ENCODE data around the gene FXR2.
"Not testable (repeated sequence)": the region's sequence is repeated elsewhere in the genome, so short reads cannot be mapped to it uniquely, and the experiment has no call there.

FXR2 gene

DNA sequence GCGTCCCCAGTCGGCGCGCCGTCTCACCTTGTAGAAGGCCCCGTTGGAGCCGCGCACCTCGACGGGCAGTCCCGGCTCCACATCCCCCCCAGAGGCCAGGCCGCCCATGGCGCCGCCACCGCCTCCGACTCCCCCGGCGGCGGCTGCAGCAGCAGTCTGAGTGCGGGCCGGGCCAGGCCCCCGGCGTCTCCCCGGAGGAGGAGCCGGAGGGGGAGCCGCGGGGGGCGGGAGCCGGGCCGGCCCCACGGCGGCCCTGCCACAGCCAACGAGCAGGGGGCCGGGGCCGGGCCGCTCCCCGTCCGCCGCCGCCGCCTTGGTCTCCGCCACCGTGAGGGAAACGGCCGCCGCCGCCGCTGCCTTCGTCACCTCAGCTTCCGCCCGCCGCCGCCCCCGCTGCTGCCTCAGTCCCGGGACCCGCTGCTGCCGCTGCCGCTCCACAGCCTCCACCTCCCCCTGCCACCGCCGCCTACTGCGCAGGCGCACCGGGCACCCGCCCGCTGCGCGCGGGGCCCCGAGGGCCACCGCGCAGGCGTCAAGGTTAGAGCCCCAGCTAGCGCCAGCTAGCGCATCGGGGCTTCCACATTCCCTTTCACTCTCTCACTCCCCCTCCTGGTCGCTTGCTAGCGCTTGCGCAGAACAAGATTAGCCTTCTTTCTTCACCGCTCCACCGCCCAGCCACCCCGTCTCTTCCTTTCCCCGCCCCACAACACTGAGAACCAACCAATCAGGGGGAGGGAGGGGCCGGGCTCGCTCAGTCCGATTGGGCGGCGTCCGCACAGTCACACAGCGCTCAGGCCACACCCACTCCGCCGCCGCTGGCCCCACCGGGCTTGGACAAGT lies at the start of gene FXR2:
Gene FXR2 (minus strand): TSS at position 473 of the 840 bp plus-strand sequence. CDS start 365 bp downstream, at position 108.
- DNase-seq = peak; percentile 89

DNA sequence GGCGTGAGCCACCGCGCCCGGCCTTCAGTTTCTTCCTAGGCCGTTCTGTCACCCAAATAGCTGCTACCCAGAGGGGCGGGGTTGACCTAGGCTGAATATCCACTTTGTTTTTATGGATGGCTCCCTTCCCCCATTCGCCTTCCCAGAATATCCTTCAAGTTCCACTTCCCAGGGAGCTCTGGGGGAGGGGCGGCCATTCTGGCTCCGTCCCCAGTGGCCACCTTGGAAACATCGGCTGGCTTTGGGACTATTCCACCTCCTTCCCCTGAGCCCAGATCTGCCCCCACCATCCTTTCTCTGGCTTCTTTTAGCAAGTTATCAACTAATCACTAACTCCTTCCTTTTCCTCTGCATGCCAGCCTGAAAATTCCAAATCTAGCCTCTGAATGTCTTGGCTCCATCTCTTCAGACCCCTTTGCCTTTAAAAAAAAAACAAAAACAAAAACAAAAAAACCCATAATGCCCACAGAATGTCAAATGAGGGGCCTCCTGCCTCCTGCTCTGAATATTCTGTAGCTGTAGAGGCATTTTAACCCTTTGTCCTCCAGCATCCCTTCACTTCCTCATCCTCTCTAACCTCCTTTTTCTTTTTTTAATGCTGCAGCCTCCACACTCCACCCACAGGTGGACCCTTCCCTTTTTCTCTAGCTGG lies 42.4 kb upstream of the FXR2 start:
- DNase-seq = no peak

DNA sequence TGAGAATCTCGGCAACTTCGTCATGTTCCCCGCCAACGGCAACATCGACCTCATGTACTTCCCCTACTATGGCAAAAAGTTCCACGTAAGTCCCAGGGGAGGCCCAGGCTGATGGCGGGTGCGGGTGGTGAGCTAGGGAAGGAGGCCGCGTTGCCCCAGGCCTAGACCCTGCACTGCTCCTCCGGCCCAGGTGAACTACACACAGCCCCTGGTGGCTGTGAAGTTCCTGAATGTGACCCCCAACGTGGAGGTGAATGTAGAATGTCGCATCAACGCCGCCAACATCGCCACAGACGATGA lies 40.8 kb upstream of the FXR2 start:
- DNase-seq = no peak

DNA sequence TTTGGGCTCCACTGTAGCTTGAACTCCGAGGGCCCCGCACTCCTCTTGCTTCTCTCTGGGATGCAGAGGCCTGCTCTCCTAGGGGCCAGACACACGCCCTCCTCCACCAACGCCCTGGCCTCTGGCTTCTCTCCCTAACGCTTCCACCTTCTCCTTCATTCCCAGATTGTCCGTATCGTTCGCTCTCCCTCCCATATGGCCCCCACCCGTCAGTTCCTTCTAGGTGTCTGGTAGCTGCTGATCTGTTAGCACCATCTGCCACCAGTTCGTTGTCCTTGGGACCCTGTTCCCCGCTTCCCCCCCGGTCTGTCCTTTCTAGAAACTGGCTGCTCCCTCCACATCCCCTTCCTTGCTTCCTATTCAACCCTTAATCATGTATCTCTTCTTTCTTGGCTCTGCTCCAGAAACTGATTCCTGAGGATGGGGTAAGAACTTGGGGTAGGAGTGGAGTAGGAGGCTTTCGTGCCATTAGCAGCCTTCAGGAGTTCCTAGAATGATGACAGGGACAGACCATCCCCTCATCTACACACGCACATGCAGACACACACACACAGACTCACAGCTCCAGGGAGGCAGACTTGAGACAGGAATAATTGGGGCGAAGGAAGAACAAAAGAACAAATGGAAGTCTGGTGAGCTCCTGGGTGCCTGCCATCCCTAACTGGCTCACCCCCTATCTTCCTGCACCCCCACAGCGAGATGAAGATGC lies 40.3 kb upstream of the FXR2 start:
- no peak for DNase-seq

DNA sequence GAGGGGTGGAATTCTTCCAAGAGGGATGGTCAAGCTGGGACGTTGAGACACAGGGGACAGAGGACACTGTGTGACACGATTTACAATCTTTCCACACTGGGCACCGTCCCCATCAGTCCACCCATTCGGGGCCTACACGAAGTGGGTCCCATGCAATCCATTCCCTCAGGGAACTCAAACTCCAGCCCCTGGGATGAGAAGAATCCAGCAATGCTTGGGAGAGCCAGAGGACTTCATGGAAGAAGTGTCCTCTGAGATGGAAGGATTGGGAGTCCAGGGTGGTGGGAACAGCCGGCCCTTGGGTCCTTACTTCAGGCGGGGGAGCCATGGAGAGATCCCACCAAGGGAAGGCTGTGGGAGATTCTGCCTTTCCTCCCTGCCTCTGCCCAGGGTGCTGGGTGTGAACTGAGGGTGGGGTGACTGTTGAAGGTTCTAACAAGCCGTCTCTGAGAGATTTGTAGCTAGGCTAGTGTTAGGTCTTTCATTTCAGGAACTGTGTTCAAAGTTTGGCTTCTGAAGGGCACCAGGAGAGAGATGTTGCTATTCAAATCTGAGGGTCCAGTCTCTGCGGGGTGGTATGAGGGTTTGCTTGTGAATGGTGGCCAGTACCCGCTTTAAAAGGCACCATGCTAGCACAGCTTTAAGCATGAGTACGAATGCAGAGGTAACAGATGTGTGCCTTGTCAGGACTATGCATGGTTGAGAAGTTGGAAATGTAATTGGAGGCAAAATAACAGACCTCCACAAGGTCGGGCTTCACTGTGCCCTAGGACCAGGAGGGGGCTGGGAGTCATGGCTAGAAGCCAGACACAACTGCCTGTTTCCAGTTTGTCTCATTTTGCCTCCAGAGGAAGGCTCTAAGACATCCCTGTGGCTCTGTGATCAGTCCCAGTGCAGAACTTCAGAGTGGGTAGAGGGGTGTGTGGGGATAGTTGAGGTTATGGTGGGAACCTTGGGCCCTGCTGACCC lies 38.0 kb upstream of the FXR2 start:
- DNase-seq = no peak

DNA sequence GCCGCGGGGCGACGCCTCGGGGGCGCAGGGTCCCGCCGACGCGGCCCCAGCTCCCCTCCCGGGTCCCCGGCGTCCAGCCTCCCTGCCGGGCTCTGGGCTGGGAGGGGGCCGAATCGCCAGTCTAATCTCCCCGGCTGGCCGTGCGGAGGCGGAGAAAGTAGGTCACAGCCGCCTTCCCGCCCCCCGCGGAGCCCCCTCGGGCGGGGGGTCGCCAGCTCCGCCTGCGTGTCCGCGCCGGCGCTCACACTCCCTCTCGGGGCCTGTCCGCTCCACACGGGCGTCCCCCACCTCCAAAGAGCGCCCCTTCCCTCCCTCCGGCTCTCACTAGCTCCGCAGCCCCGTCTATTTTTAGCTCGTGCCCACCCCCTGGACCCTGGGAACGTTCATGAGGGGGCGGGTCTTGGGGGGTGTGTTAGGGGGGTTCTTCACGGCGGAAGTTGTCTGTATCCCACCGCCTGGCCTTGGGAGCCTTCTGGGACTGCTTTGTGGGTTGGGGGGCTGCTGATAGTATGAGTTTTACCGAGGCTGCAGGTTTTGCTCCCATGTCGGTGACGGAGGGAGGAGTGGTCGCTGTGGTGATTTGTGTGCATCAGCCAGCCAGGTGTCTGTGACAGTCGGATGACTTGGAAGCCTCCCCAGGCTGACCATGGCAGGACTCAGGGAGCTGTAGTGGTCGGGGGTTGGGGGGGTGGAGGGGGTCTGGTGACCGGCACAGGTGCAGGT lies 37.1 kb upstream of the FXR2 start:
- no peak for DNase-seq

DNA sequence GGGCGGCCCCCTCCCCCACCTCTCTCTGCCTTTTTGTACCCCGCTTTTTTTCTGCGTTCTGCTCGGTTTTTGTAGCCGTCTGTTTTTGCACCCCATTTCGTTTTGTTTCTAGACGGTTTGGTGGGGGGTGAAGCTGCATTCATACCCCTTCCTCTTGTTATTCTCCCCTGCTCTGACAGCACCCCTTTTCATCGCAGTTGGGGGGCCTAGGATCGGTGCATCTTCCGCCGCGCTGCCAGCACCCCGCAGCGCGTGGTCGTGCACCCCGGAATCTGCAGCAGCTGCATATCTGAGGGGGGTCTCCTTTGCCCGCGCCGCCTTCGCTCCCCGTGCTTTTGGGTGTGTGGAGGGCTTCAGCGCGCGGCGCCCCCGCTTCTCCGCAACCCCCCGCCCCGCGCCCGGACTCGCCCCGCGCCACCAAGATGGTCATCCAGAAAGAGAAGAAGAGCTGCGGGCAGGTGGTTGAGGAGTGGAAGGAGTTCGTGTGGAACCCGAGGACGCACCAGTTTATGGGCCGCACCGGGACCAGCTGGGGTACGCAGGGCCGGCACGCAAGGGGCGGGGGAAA lies 36.5 kb upstream of the FXR2 start:
- no peak for DNase-seq

DNA sequence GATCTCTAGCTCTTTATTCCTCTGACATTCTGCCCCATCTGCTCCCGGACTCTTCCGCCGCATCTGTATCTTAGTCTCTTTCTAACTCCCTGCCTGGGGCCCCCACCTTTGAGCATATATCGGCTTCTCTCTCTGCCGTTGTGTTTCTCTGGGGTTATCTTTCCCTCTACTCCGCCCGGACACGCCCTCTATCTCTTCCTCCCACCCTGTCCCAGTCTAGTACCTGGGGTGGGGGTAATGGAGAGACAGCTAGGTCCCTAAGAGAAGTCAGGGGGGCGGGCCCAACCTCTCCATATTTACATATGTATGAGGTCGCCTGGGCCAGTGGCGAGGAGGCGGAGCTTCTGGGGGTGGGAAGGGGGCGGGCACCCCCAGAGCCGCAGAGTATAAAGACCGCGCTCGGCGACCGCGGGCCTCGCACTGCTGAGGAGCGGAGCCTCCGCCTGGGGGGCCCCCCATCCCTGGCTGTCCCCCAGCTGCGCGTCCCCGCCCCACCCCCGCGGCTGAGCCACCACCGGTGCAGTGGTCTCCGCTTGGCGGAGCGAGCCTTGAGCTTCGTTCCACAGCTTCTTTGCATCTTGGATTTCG lies 35.9 kb upstream of the FXR2 start, which contains the start of gene ATP1B2:
Gene ATP1B2 (plus strand): TSS at position 418 of the 588 bp plus-strand sequence. CDS start 593 bp downstream, outside the sequence.
- no peak for DNase-seq

DNA sequence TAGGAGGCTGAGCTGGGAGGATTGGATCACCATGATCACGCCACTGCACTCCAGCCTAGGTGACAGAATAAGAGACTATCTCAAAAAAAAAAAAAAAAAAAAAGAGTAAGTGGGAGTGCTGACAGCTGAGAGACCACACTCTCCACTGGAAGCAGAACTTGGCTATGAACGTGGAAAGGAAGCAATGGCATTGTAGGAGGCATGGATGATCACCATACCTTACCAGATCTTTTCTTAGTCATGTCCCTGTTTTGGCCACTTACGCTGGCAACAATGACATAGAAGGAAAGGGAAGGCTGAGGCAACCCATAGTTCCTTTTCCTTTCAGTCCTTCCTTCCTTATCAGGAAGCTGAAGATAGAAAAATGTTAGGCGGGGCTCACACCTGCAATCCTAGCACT lies 32.3 kb upstream of the FXR2 start:
- DNase-seq = no peak

DNA sequence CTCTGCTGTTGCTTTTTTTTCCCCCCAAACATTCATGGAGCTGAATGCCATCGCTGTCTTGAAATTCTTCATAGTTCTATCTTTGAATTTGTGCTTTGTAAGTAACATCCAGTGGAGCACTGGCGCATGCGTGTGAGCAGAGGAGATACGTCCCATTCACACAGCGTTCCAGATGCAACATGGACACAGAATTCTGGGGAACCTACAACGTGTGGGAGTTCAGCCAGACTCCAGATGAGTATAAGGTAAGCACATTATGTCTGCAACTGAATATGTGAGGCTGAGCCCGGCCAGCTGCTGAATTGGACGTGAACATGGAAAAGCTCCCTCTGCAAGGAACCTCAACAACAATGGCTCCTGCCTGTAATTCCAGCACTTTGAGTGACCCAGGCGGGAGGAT lies 31.8 kb upstream of the FXR2 start:
- no peak for DNase-seq

DNA sequence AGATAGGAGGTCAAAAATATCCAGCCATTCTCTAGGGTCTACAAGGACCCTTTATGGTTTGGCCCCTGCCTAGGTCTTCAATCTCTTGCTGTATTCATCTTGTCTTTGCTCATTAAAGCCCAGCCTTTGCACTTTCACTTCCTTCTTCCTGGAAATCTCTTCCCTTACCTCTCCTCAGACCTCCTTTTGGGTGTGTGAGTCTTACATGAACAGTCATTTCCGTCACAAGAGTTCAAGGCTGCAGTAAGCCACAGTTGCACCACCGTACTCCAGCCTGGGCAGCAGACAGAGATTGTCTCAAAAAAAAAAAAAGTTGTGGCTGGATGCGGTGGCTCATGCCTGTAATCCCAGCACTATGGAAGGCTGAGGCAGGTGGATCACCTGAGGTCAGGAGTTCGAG lies 30.1 kb upstream of the FXR2 start:
- no peak for DNase-seq

DNA sequence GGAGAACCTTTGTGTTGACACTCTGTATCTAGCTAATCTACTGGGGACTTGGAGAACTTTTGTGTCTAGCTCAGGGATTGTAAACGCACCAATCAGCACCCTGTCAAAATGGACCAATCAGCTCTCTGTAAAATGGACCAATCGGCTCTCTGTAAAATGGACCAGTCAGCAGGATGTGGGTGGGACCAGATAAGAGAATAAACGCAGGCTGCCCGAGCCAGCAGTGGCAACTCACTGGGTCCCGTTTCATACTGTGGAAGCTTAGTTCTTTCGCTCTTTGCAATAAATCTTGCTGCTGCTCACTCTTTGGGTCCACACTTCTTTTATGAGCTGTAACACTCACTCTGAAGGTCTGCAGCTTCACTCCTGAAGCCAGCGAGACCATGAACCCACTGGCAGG lies 26.9 kb upstream of the FXR2 start:
- not testable (repeated sequence) for DNase-seq

DNA sequence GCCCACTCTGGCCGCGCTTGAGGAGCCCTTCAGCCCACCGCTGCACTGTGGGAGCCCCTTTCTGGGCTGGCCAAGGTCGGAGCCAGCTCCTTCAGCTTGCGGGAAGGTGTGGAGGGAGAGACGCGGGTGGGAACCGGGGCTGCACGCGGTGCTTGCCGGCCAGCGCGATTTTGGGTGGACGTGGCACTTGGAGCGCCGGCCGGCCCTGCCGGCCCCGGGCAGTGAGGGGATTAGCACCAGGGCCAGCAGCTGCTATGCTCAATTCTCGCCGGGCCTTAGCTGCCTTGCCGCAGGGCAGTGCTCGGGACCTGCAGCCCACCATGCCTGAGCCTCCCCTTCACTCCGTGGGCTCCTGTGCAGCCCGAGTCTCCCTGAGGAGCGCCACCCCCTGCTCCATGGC lies 26.1 kb upstream of the FXR2 start:
- no peak for DNase-seq

DNA sequence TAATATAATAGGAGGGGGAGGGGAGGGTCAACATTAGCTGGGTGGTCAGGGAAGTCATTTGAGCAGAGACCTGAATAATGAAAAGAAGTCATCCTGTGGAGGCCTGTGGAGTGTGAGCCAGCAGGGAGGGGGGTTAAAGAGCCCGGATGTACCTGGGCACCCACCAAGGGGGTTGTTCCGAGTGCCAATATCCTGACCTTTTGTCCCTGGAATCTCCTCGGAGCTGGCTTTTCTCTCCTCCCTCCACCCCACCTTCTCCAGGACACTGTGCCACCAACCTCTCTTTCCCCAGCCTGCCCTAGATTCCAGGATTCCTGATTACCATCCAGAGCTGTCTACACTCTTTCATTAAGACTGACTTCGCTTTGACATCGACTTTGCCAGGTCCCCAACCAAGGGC lies 21.5 kb upstream of the FXR2 start:
- no peak for DNase-seq

DNA sequence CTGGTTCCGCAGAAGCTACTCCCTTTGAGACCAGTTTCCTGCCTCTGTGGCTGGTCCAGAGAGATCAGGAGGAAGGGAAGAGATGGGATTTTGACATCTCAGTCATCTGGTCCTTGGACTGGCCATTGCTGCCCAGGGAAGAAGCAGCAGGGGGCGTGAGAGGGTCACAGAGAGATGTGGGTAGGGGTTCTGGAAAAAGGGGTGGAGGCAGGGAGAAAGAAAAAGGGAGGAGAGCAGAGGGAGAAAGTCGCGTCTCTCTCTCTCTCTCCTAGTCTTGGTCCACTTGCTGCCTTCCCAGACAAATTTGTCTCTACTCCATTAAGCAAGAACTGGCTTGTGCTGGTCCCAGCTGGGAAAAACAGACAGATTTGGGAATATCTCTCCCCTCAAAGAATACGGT lies 19.7 kb upstream of the FXR2 start:
- DNase-seq = no peak

DNA sequence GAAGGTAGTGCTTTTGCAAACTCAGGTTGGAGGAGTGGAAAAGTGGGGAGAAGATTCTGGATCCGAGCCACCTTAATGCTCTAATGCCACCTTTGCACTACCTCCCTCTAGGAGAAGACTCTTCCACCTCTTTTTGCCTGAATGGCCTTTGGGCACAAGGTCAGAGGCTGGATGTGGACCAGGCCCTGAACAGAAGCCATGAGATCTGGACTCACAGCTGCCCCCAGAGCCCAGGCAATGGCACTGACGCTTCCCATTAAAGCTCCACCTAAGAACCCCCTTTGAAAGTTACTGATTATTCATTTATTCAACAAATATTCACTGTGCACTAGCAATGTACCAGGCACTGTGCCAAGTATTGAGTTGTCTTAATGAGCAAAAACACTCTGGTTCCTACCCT lies 18.4 kb upstream of the FXR2 start:
- no peak for DNase-seq

DNA sequence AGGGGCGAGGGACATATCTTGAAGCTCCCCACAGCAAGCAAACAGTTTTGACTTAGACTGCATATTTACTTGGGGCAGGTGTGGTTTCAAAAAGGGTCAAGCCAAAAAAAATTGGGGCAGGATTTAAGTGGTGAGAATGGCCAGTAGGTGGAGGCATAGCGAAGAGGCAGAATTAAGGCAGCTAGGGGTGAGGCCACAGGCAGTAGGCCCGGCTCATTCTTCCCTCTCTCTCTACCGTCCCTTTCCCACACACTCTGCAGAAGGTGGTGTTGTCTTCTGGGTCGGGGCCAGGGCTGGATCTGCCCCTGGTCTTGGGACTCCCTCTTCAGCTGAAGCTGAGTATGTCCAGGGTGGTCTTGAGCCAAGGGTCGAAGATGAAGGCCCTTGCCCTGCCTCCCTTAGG lies 17.8 kb upstream of the FXR2 start:
- DNase-seq = no peak

DNA sequence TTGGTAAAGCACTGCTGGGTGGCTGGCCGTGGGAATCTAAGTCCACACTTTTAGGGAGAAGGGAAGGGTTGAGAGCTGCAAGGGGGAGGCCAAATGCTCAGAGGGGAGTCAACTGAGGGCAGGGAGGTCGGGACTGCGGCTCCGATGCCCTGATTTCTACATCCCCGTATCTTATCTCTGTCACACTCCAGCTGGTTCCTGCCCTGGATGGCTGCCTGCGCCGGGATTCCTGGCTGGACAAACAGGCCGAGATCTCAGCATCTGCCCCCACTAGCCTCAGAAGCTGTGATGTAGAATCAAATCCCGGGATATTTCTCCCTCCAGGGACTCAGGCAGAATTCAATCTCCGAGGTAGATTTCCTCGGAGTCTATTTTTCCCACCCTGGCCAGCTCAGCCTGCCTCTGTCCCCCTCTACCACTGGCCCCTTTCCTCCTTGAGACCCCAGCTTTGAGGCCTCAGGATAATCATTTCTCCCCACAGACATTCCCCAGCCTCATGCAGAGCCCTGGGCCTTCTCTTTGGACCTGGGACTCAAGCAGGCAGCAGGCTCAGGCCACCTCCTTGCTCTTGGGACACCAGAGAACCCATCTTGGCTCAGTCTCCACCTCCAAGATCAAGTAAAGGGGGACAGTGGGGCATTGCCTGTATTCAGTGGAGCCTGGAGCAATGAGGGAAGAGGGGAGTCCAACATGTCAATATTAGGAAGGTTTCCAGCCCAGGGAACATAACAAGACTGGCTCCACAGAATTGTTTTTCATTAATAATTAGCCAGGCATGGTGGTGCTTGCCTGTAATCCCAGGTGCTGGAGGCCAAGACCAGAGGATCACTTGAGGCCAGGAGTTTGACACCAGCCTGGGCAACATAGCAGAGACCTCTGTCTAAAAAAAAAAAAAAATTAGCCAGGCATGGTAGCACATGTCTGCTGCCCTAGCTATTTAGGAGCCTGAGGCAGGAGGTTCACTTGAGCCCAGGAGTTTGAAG lies 17.0 kb upstream of the FXR2 start:
- DNase-seq = no peak

DNA sequence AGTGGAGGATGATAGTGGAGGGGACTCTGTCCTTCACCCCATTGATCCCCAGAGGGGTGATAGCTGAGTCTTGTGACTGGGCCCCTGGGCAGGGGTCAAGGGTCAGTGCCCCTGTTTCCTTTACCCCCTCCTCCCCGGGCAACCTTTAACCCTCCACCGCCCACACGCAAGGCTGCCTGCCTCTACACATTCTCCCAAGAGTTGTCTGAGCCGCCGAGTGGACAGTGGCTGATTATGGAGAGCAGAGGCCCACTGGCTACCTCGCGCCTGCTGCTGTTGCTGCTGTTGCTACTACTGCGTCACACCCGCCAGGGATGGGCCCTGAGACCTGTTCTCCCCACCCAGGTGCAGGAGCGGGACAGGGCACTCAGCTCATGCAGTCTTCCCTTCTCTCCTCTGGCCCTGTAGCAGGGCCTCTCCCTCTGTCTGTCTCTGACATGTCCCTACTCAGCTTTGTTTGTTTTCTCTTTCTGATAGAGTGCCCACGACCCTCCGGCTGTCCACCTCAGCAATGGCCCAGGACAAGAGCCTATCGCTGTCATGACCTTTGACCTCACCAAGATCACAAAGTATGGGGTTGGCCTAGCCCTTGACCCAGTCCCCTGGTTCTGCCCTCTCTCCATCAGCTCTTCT lies 15.4 kb upstream of the FXR2 start, which contains the start of gene SHBG:
Gene SHBG (plus strand): TSS at position 197 of the 633 bp plus-strand sequence. CDS start 38 bp downstream, at position 235.
- no peak for DNase-seq

Measured in NCI-H187 treated with DMSO at 0.1 percent for 48 hours (cell line).